ENCODE measurements around the gene NDUFB3.
"Not testable (repeated sequence)": the region's sequence is repeated elsewhere in the genome, so short reads cannot be mapped to it uniquely, and the experiment has no call there.

Gene NDUFB3

GRCh38 chr2:201100497-201100896 is 28.7 kb downstream of the NDUFB3 start:
- DNase-seq = no peak

- no peak for DNase-seq
These were observed 34.0 kb downstream of the NDUFB3 start for GRCh38 chr2:201105759-201106158.

GRCh38 chr2:201107624-201108023 is 35.8 kb downstream of the NDUFB3 start:
- no peak for DNase-seq

- DNase-seq = no peak
These were observed 36.5 kb downstream of the NDUFB3 start for GRCh38 chr2:201108341-201108740.

- DNase-seq = no peak
These were observed 37.4 kb downstream of the NDUFB3 start for GRCh38 chr2:201109186-201109585.

- DNase-seq = no peak
These were observed 38.8 kb downstream of the NDUFB3 start for GRCh38 chr2:201110615-201111014.

GRCh38 chr2:201111096-201111495 is 39.3 kb downstream of the NDUFB3 start:
- DNase-seq = no peak

- no peak for DNase-seq
These were observed 42.5 kb downstream of the NDUFB3 start for GRCh38 chr2:201114350-201114749.

GRCh38 chr2:201114846-201115245 is 43.0 kb downstream of the NDUFB3 start:
- no peak for DNase-seq

- peak in 1 of 2 experiments; percentile 17 for DNase-seq
These were observed 44.5 kb downstream of the NDUFB3 start, which contains the start of gene CFLAR for GRCh38 chr2:201116115-201116958. TSS of gene CFLAR (plus strand) at chr2:201116164. CDS start at chr2:201129866, 13,702 bp downstream.

- DNase-seq = peak in 1 of 2 experiments; percentile 10
These were observed 45.3 kb downstream of the NDUFB3 start for GRCh38 chr2:201116959-201117734.

GRCh38 chr2:201117735-201118094 is 45.9 kb downstream of the NDUFB3 start:
- not testable (repeated sequence) for DNase-seq

GRCh38 chr2:201118121-201118960 is 46.5 kb downstream of the NDUFB3 start:
- DNase-seq = peak; percentile 26 to 32

- no peak for DNase-seq
These were observed 47.4 kb downstream of the NDUFB3 start for GRCh38 chr2:201118961-201119854.

GRCh38 chr2:201122276-201122675 is 50.5 kb downstream of the NDUFB3 start:
- DNase-seq = no peak

- no peak for DNase-seq
These were observed 54.7 kb downstream of the NDUFB3 start for GRCh38 chr2:201126308-201127151.

GRCh38 chr2:201127152-201127511 is 55.3 kb downstream of the NDUFB3 start:
- no peak for DNase-seq

GRCh38 chr2:201127570-201127969 is 55.8 kb downstream of the NDUFB3 start:
- no peak for DNase-seq

- DNase-seq = no peak
These were observed 56.2 kb downstream of the NDUFB3 start for GRCh38 chr2:201128033-201128432.

GRCh38 chr2:201128933-201129505 is 57.2 kb downstream of the NDUFB3 start:
- no peak for DNase-seq
